ENCODE data around the gene IL22.
"Not testable (repeated sequence)": the region's sequence is repeated elsewhere in the genome, so short reads cannot be mapped to it uniquely, and the experiment has no call there.

IL22 gene

GRCh38 chr12:68231691-68232090, 21.7 kb downstream of the IL22 start:
- DNase-seq (ENCODE audit: low read depth in 2 of 2, low spot score in 1 of 2): no peak

- DNase-seq (ENCODE audit: low read depth in 2 of 2, low spot score in 1 of 2): no peak
Measured at GRCh38 chr12:68231229-68231628, 22.2 kb downstream of the IL22 start.

GRCh38 chr12:68229956-68230355, 23.4 kb downstream of the IL22 start:
- DNase-seq (ENCODE audit: low read depth in 2 of 2, low spot score in 1 of 2): no peak

- DNase-seq (ENCODE audit: low read depth in 2 of 2, low spot score in 1 of 2): no peak
Measured at GRCh38 chr12:68227356-68227755, 26.0 kb downstream of the IL22 start.

GRCh38 chr12:68225576-68226476, 27.6 kb downstream of the IL22 start, which contains the start of gene IL26:
Gene IL26 (minus strand): TSS chr12:68225810. CDS start chr12:68225756, 54 bp downstream.
- no peak for DNase-seq (ENCODE audit: low read depth in 2 of 2, low spot score in 1 of 2)

- DNase-seq (ENCODE audit: low read depth in 2 of 2, low spot score in 1 of 2): no peak
Measured at GRCh38 chr12:68224613-68225285, 28.7 kb downstream of the IL22 start.

- DNase-seq (ENCODE audit: low read depth in 2 of 2, low spot score in 1 of 2): peak; percentile 38 to 41
Measured at GRCh38 chr12:68223067-68223747, 30.2 kb downstream of the IL22 start.

GRCh38 chr12:68222326-68222725, 31.1 kb downstream of the IL22 start:
- no peak for DNase-seq (ENCODE audit: low read depth in 2 of 2, low spot score in 1 of 2)

- no peak for DNase-seq (ENCODE audit: low read depth in 2 of 2, low spot score in 1 of 2)
Measured at GRCh38 chr12:68221497-68221896, 31.9 kb downstream of the IL22 start.

- DNase-seq (ENCODE audit: low read depth in 2 of 2, low spot score in 1 of 2): no peak
Measured at GRCh38 chr12:68210875-68211274, 42.5 kb downstream of the IL22 start.

GRCh38 chr12:68209048-68209728, 44.2 kb downstream of the IL22 start:
- not testable (repeated sequence) for DNase-seq (ENCODE audit: low read depth in 2 of 2, low spot score in 1 of 2)

- DNase-seq (ENCODE audit: low read depth in 2 of 2, low spot score in 1 of 2): no peak
Measured at GRCh38 chr12:68207276-68207675, 46.1 kb downstream of the IL22 start.

GRCh38 chr12:68206446-68206845, 47.0 kb downstream of the IL22 start:
- no peak for DNase-seq (ENCODE audit: low read depth in 2 of 2, low spot score in 1 of 2)

- DNase-seq (ENCODE audit: low read depth in 2 of 2, low spot score in 1 of 2): no peak
Measured at GRCh38 chr12:68203460-68203875, 49.9 kb downstream of the IL22 start.

- no peak for DNase-seq (ENCODE audit: low read depth in 2 of 2, low spot score in 1 of 2)
Measured at GRCh38 chr12:68200854-68201253, 52.5 kb downstream of the IL22 start.

- DNase-seq (ENCODE audit: low read depth in 2 of 2, low spot score in 1 of 2): no peak
Measured at GRCh38 chr12:68199127-68199526, 54.3 kb downstream of the IL22 start.

- DNase-seq (ENCODE audit: low read depth in 2 of 2, low spot score in 1 of 2): no peak
Measured at GRCh38 chr12:68198507-68199086, 54.8 kb downstream of the IL22 start.

Data from stimulated activated CD8-positive, alpha-beta memory T cell treated with anti-CD3 and anti-CD28 coated beads, Interleukin-4, amount 100 ng/mL, for 4 hours (primary cell).